Ovary (tissue), 9 donors: Measurements from ENCODE around the gene CCN6. TPM values are rescaled to one million over a fixed set of nuclear protein-coding genes. Genes with fewer than 3 reads are reported as not detected.
"Not testable (repeated sequence)": the region's sequence is repeated elsewhere in the genome, so short reads cannot be mapped to it uniquely, and the experiment has no call there.

Source experiments
- DNase-seq, 5 donors: peaks; one replicate each; pipeline ENCODE4 v3.0.0-alpha.2; 2019 to 2020
- H3K27ac ChIP-seq, 2 donors: fragments of 200-600 bp; one replicate each; pipeline versions ENCODE4 v1.5.1 to v1.8.0; 2019 to 2022
- H3K27me3 ChIP-seq: fragments of 200-600 bp; one replicate; pipeline ENCODE4 v1.8.0; 2022
- H3K36me3 ChIP-seq: fragments of 200-600 bp; sonication (generic); one replicate; pipeline ENCODE4 v1.5.1; 2019
- H3K4me1 ChIP-seq: one replicate; pipeline ENCODE4 v1.8.1; 2013; ENCODE audit warnings: mild to moderate bottlenecking, moderate library complexity; ENCODE audit not compliant: insufficient read depth
- H3K4me3 ChIP-seq: fragments of 200-600 bp; sonication (generic); one replicate; pipeline ENCODE4 v1.5.1; 2017
- H3K9me3 ChIP-seq, 2 donors: fragments of 200-600 bp in 1 of 2; sonication (generic) in 1 of 2; one replicate each; pipeline versions ENCODE4 v1.5.1 to v1.8.1; 2013 to 2019; ENCODE audit warnings: mild to moderate bottlenecking in 1 of 2, moderate library complexity in 1 of 2
- CTCF ChIP-seq, 3 donors: fragments of 450-650 bp in 2 of 3; fragments of 200-600 bp in 1 of 3; IDR thresholded peaks; one replicate each; pipeline versions ENCODE4 v1.5.1 to v1.8.0; 2016 to 2022; ENCODE audit warnings: antibody characterized with exemption in 3 of 3, mild to moderate bottlenecking in 1 of 3
- EP300 ChIP-seq: sonication (generic); formaldehyde crosslinking; IDR thresholded peaks from one replicate; pipeline ENCODE4 v1.6.1; 2017; ENCODE audit warnings: antibody characterized with exemption
- POLR2A ChIP-seq: fragments of 450-650 bp; IDR thresholded peaks from one replicate; pipeline ENCODE4 v1.6.1; 2017; ENCODE audit warnings: antibody characterized with exemption, mild to moderate bottlenecking, moderate library complexity
- WGBS, 3 donors: extraction: QIAGEN DNeasy Blood & Tissue Kit in 1 of 3; methylation state at CpG; one replicate each; pipeline versions ENCODE4 v1.1.5 to v1.1.7; 2013 to 2017; 5-methylcytosine and 5-hydroxymethylcytosine counted together
- intact Hi-C, 4 donors: fragments of 100-400 bp; cut with DNase I; formaldehyde crosslinking; loops; one replicate each; pipeline versions ENCODE4 v1.11.0 to v1.15.1; 2022 to 2023
- polyA plus RNA-seq, 2 donors: library from polyadenylated mRNA; stranded (reverse); fragments of 200-250 nt in 1 of 2; fragments of 350-450 nt in 1 of 2; fragmentation: Illumina TruSeq in 1 of 2; extraction: RNeasy Lipid Tissue Mini Kit (QIAGEN cat#74804) in 1 of 2; gene quantifications; one replicate each; pipeline ENCODE4 v1.2.3, GENCODE V29; 2013 to 2014
- total RNA-seq, 7 donors: library from RNA; depleted of rRNA in 2 of 7; stranded (reverse); fragments of >200 nt in 2 of 7; fragmentation: NEBNext Ultra II Directional in 3 of 7; extraction: Animal tissue kit (Norgen Biotek cat#: 25700) in 3 of 7; gene quantifications; one replicate each; pipeline versions ENCODE4 v1.1.0 to v1.2.4, GENCODE V29; 2016 to 2023
- donor health status: DM: no; HTN: no; CAD: no; lungs with moderate emphysema.
- donor health status: DM: no; HTN: no; CAD: no.
- donor health status: Bipolar disorder and iron deficiency.
- donor health status: DM: yes; HTN: yes; CAD: no.
- donor health status: DM: no; HTN: no; CAD: no.
- donor health status: DM: yes; HTN: yes; CAD: no.

CCN6 gene
- total and polyA plus RNA-seq, 9 donors = 0.25 to 2.2 (median 1.3) TPM; not detected in 6

GRCh38 chr6:112041535-112041934 is 12.4 kb upstream of the CCN6 start:
- Histone ChIP-seq H3K4me3 (no peak overlapping the region), H3K27ac (no peak overlapping the region), H3K27me3 (no peaks in the 10 kb centered on the region), H3K4me1 (no peaks in the 10 kb centered on the region), H3K9me3 (no peaks in the 10 kb centered on the region), H3K36me3 (no peaks in the 10 kb centered on the region)
- no peak for DNase-seq
- intact Hi-C loops = loop anchor here (5.0 to 10.0 kb wide), 4 partner anchors 44 to 337 kb away; partner anchors contain the start of gene FYN (in 1 of the 4)
- TF ChIP-seq EP300 (no peak), POLR2A (no peak), CTCF (IDR thresholded peaks at IDR 0.05) (no peak)
- WGBS, 3 donors = 59 to 65% (median 62%) methylated on average over 3 of the region's 3 CpGs

DNA sequence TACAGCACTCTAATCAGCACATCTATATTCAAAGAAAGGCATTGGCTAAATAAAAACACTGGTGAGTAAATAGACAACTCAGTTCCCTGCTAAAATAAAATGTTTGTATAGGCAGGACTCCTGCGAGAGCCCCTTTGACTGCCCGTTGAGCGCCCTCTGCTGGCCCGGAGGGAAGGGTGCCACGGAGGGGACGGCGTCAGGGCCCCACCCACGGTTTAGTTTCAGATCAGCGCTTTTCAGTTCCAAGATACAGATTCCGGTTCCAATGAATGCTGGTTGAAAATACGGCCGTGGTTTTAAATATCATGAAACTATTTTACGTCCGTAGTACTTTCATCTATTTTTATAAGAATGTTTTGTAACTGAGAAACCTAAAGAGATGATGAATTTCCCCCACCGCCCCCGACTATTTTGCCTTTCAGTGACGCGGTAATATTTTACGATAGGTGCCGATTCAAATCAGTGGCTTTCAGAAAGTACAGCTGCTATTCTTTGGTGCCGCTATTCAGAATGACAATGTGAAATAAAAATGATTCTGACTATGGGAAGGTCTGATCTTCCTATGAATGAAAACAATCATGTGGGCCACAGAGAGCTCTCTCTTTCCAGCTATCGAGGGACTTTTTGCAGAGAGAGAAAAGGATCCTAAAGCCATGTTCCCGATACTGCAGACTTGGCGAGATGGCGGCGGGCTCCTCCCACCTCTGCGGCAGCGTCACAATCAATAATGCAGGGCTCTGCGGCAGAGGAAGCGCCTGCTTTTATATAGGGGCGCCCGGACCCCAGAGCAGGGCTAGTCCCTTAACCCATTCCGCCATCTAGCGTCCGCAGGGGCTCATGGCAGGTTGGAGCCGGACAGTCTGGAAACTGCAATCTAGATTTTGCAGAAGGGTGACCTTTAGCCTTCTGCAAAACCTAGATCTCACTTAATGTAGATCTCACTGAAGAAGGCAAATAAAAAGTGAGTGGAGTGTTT is 10.6 kb upstream of the CCN6 start:
- peak; percentile 86 to 95 (median 88) for TF ChIP-seq CTCF (IDR thresholded peaks at IDR 0.05)
- no peak for TF ChIP-seq POLR2A
- no peak for TF ChIP-seq EP300
- WGBS, 3 donors = 0 to 1% (median 1%) methylated on average over 36 of the region's 36 CpGs

DNA sequence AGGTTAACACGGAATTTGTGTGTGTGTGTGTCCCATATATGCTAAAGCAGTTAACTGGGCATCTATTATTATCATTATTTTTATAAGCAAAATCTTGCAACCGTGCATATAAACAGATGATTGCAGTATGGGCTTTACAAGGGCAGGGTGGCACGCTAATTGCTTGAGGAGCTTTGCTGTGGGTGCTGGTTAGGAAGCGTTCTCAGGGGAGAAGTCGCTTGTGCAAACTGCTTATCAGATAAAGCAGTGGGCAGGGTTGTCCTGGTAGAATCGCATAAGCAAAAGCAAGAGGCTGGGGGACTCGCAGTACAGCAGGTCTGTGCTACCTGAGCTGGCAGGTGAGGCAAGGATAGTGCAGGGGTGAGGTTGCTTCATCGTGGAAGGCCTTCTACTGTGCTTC is 9.7 kb upstream of the CCN6 start:
- DNase-seq = no peak
- intact Hi-C loops = loop anchor here (5.0 to 10.0 kb wide), 4 partner anchors 47 to 339 kb away; partner anchors contain the start of gene FYN (in 1 of the 4)
- 66 to 70% (median 68%) methylated on average over 8 of the region's 8 CpGs for WGBS, 3 donors
- H3K27ac ChIP-seq = no peak overlapping the region
- no peak overlapping the region for H3K4me3 ChIP-seq
- no peaks in the 10 kb centered on the region for H3K36me3 ChIP-seq
- H3K4me1 ChIP-seq = no peaks in the 10 kb centered on the region
- no peaks in the 10 kb centered on the region for H3K9me3 ChIP-seq
- TF ChIP-seq POLR2A (no peak), EP300 (no peak), CTCF (IDR thresholded peaks at IDR 0.05) (no peak)
- no peaks in the 10 kb centered on the region for H3K27me3 ChIP-seq

More for the DNA sequence above, 10.6 kb upstream of the CCN6 start:
- Histone ChIP-seq H3K27me3 (no peaks in the 10 kb centered on the region), H3K36me3 (no peaks in the 10 kb centered on the region), H3K27ac (peak overlapping the region; percentile 51 to 68), H3K9me3 (no peaks in the 10 kb centered on the region), H3K4me3 (peak overlapping the region; percentile 45), H3K4me1 (no peaks in the 10 kb centered on the region)
- DNase-seq = peak; percentile 80 to 93 (median 88)
- intact Hi-C loops = loop anchor here (2.0 to 10.0 kb wide), 5 partner anchors 46 to 339 kb away; partner anchors contain the start of gene FYN (in 1 of the 4)

DNA sequence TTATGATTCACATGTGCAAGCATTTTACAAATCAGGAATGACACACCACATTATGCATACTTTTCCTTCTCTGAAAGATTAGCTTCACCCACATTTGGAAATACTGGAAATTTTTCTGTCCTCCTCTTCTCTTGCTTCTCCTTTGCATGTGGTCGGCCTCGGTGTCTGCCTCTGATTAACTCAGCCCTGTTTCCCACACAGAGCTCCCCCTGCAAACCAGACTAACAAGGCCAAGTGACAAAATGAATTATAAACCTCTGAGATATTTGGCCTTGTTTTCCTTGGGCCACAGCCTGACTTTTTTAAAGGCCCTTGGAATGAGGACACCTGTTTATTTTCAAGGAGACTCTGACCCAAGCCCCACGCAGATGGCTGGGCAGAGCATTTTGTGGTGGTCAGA is 9.0 kb upstream of the CCN6 start:
- Histone ChIP-seq H3K27ac (no peak overlapping the region), H3K36me3 (no peaks in the 10 kb centered on the region), H3K4me1 (no peaks in the 10 kb centered on the region), H3K27me3 (no peaks in the 10 kb centered on the region), H3K4me3 (no peak overlapping the region), H3K9me3 (no peaks in the 10 kb centered on the region)
- no peak for TF ChIP-seq POLR2A
- TF ChIP-seq EP300 = no peak
- TF ChIP-seq CTCF (IDR thresholded peaks at IDR 0.05) = no peak
- 9 to 19% (median 9%) methylated on average over 3 of the region's 3 CpGs for WGBS, 3 donors
- intact Hi-C loops = loop anchor here (5.0 to 10.0 kb wide), 4 partner anchors 48 to 340 kb away; partner anchors contain the start of gene FYN (in 1 of the 4)
- DNase-seq = no peak

DNA sequence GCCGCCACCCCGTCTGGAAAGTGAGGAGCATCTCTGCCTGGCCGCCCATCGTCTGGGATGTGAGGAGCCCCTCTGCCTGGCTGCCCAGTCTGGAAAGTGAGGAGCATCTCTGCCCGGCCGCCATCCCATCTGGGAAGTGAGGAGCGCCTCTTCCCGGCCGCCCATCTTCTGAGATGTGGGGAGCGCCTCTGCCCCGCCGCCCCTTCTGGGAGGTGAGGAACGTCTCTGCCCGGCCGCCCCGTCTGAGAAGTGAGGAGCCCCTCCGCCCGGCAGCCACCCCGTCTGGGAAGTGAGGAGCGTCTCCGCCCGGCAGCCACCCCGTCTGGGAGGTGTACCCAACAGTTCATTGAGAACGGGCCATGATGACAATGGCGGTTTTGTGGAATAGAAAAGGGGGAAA is 6.4 kb upstream of the CCN6 start:
- not testable (repeated sequence) for H3K36me3 ChIP-seq, DNase-seq, H3K9me3 ChIP-seq, H3K27me3 ChIP-seq, H3K4me3 ChIP-seq, H3K4me1 ChIP-seq, H3K27ac ChIP-seq
- WGBS, 3 donors = 95 to 97% (median 96%) methylated on average over 22 to 25 of the region's 25 CpGs
- intact Hi-C loops = loop anchor here in 3 of 4 donors (10.0 kb wide), 2 partner anchors 173 to 343 kb away; partner anchors contain the start of gene FYN (in 1 of the 3)
